ENCODE measurements around the gene MBD6. TPM values are rescaled to one million over a fixed set of nuclear protein-coding genes. Genes with fewer than 3 reads are reported as not detected.

The MBD6 gene
- total and polyA plus RNA-seq, 2 of the 8 experiments (the other 6 are each of a cell fraction or from before 2014, with no cell fraction given): 3.9 to 32.3 TPM

GRCh38 chr12:57520053-57520818 lies 2.4 kb upstream of the MBD6 start, which contains the start of gene DDIT3:
DDIT3 (minus strand) TSS chr12:57520514; CDS start chr12:57517406, 3,108 bp downstream.
- no peak within 1 kb of the TSS for H2AK5ac ChIP-seq (ENCODE audit: low read depth, low read length)
- H3K27ac ChIP-seq (ENCODE audit: low read depth, low read length): peak within 1 kb of the TSS; percentile 88
- peak within 1 kb of the TSS; percentile 73; the same call in 1 of the 2 replicates for H4K8ac ChIP-seq (ENCODE audit: extremely low read depth, insufficient read depth, low read length)
- CTCF ChIA-PET (ENCODE audit: partially characterized antibody): interaction anchor here (0.8 to 2.0 kb wide), 6 partner anchors 21 to 276 kb away, joined by 3 to 5 read pairs (median 4); partner anchors contain the start of gene INHBE
- no peak within 1 kb of the TSS for H3K14ac ChIP-seq (ENCODE audit: insufficient read length)
- H3K36me3 ChIP-seq (ENCODE audit: control insufficient read depth in 2 of 4, insufficient read depth in 4 of 4, low read length in 3 of 4): peaks cover 22 to 44% (median 26%) of the 10 kb centered on the region in 4 experiments
- peak within 1 kb of the TSS; percentile 38 for H4K5ac ChIP-seq (ENCODE audit: insufficient read length, low read depth, low read length)
- 4% methylated on average over 37 of the region's 52 CpGs; no CpG with 5 or more reads in 1 of the 2 experiments for WGBS, 2 experiments (ENCODE audit: extremely low coverage in 1 of 2, insufficient coverage in 1 of 2, insufficient read length in 1 of 2, insufficient replicate concordance in 2 of 2, low coverage in 1 of 2, low lambda C conversion rate in 2 of 2, missing lambda C conversion rate in 1 of 2)
- no peak within 1 kb of the TSS for H3K23ac ChIP-seq (ENCODE audit: insufficient read length)
- peak within 1 kb of the TSS; percentile 64; the same call in 1 of the 2 replicates for H2BK12ac ChIP-seq (ENCODE audit: low read depth, low read length)
- 0 out of 2 replicates have a peak within 1 kb of the TSS, but pooled peaks have one; percentile 55 for H2BK15ac ChIP-seq (ENCODE audit: low read length)
- no peaks in the 10 kb centered on the region for H3K27me3 ChIP-seq (replicated peaks in 1 of 4; ENCODE audit: control insufficient read depth in 3 of 4, extremely low read depth in 1 of 4, insufficient read depth in 3 of 4, low read length in 3 of 4)
- peaks cover 8 to 24% (median 14%) of the 10 kb centered on the region in 4 experiments for H3K4me1 ChIP-seq (replicated peaks in 1 of 4; ENCODE audit: control insufficient read depth in 3 of 4, insufficient read depth in 4 of 4, low read length in 3 of 4)
- H3K9me3 ChIP-seq (ENCODE audit: insufficient read depth in 2 of 2, low read depth in 1 of 2, low read length in 1 of 2): no peaks in the 10 kb centered on the region
- peak within 1 kb of the TSS; percentile 9 for H3K4ac ChIP-seq (replicated peaks; ENCODE audit: insufficient read length, low read depth, low read length)
- H3K9ac ChIP-seq (replicated peaks in 1 of 4; ENCODE audit: extremely low read depth in 1 of 4, low read depth in 3 of 4, low read length in 3 of 4): peak within 1 kb of the TSS; percentile 73 to 98 (median 91)
- FAIRE-seq: no peak
- no peak within 1 kb of the TSS for H4K91ac ChIP-seq (replicated peaks; ENCODE audit: insufficient read length, low read length)
- no peaks in the 10 kb centered on the region; the same call in 1 of the 2 replicates for H3K79me1 ChIP-seq (ENCODE audit: low read depth, low read length)
- POLR2A ChIA-PET (ENCODE audit: partially characterized antibody): interaction anchor here (0.8 to 6.0 kb wide), 35 partner anchors 9 to 1333 kb away, joined by 3 to 60 read pairs (median 4); partner anchors contain the start of genes ARHGEF25, DCTN2, KIF5A and LRP1
- H2BK120ac ChIP-seq (replicated peaks; ENCODE audit: low read depth, low read length): no peak within 1 kb of the TSS
- H3K23me2 ChIP-seq (ENCODE audit: low read depth, low read length): peaks cover 19% of the 10 kb centered on the region
- H2AFZ ChIP-seq (ENCODE audit: low read length): no peak within 1 kb of the TSS
- H3K4me3 ChIP-seq (ENCODE audit: extremely low read depth in 1 of 4, insufficient read depth in 2 of 4, low read depth in 3 of 4, low read length in 4 of 4): peak within 1 kb of the TSS; percentile 80 to 95 (median 91)
- H3K18ac ChIP-seq (ENCODE audit: extremely low read depth, low read length): peak within 1 kb of the TSS; percentile 65
- H3K4me2 ChIP-seq (ENCODE audit: insufficient read depth in 1 of 2, low read depth in 2 of 2, low read length in 2 of 2): peak within 1 kb of the TSS; percentile 81 to 96
- DNase-seq (ENCODE audit: low read depth in 1 of 2, low spot score in 2 of 2): peak; percentile 96 to 100
- H2BK20ac ChIP-seq (ENCODE audit: low read length): peak within 1 kb of the TSS; percentile 18; the same call in 1 of the 2 replicates
- peaks cover 0 to 29% of the 10 kb centered on the region in 2 experiments; a peak in 2 of 4 replicates for H3K79me2 ChIP-seq (ENCODE audit: control insufficient read depth in 1 of 2, insufficient read depth in 2 of 2, low read length in 2 of 2)
- peak within 1 kb of the TSS; percentile 22 for H3K56ac ChIP-seq (replicated peaks; ENCODE audit: insufficient read length, low read depth, low read length)
- peak within 1 kb of the TSS; percentile 86 for H2BK5ac ChIP-seq (ENCODE audit: low read depth, low read length)
- H4K20me1 ChIP-seq (replicated peaks in 1 of 2; ENCODE audit: control insufficient read depth in 1 of 2, insufficient read depth in 2 of 2, low read length in 2 of 2): peaks cover 7 to 17% of the 10 kb centered on the region in 2 experiments
- TF ChIP-seq TAF1 (IDR thresholded peaks at IDR 0.05; ENCODE audit: low read depth, low read length) (peak; percentile 98), TAF7 (optimal IDR thresholded peaks at IDR 0.05; ENCODE audit: borderline replicate concordance, low read depth, low read length) (peak; percentile 95), ASH2L (IDR thresholded peaks at IDR 0.05; ENCODE audit: low read length) (peak; percentile 28), BACH1 (IDR thresholded peaks at IDR 0.05; ENCODE audit: low read length) (peak; percentile 73), TBP (IDR thresholded peaks at IDR 0.05; ENCODE audit: low read depth, low read length) (peak; percentile 98), GTF2F1 (IDR thresholded peaks at IDR 0.05; ENCODE audit: borderline replicate concordance, low read depth, low read length) (peak; percentile 82), EP300 (IDR thresholded peaks at IDR 0.05; ENCODE audit: borderline replicate concordance in 1 of 2, low read depth in 2 of 2, low read length in 2 of 2) (peak in 1 of 2 experiments; percentile 16; a peak in 1 of 3 replicates), RXRA (IDR thresholded peaks at IDR 0.05; ENCODE audit: insufficient read depth, low read depth, low read length) (no peak), HDAC2 (IDR thresholded peaks at IDR 0.05; ENCODE audit: borderline replicate concordance in 1 of 2, low read depth in 2 of 2, low read length in 2 of 2) (peak in 1 of 2 experiments; percentile 97; a peak in 2 of 4 replicates), YY1 (IDR thresholded peaks at IDR 0.05; ENCODE audit: low read depth, low read length) (no peak), EGR1 (IDR thresholded peaks at IDR 0.05; ENCODE audit: borderline replicate concordance, low read depth, low read length) (peak; percentile 73)

Data from H1 (cell line).